Peyer's patch (tissue), 4 donors: ENCODE measurements around the gene CDK11A. TPM values are rescaled to one million over a fixed set of nuclear protein-coding genes. Genes with fewer than 3 reads are reported as not detected.
A peak's percentile ranks its signal among the peaks of the same experiment; 100 is the strongest.

ENCODE experiments used
- DNase-seq, 3 donors: peaks; one replicate each; pipeline ENCODE4 v3.0.0-alpha.2; 2017 to 2019
- H3K27ac ChIP-seq, 4 donors: fragments of 200-600 bp; sonication (generic); one replicate each; pipeline ENCODE4 v1.5.1; 2016 to 2019
- H3K27me3 ChIP-seq, 2 donors: fragments of 200-600 bp; sonication (generic); one replicate each; pipeline ENCODE4 v1.5.1; 2019
- H3K36me3 ChIP-seq, 3 donors: fragments of 200-600 bp; sonication (generic); one replicate each; pipeline ENCODE4 v1.5.1; 2016 to 2019
- H3K4me1 ChIP-seq, 4 donors: fragments of 200-600 bp; sonication (generic); one replicate each; pipeline ENCODE4 v1.5.1; 2016 to 2019
- H3K4me3 ChIP-seq, 4 donors: fragments of 200-600 bp; sonication (generic); 1 replicate in 3 of 4; 2 replicates in 1 of 4; pipeline ENCODE4 v1.5.1; 2016 to 2019; ENCODE audit warnings: mild to moderate bottlenecking in 1 of 4
- H3K9me3 ChIP-seq, 4 donors: fragments of 200-600 bp; sonication (generic); one replicate each; pipeline ENCODE4 v1.5.1; 2016 to 2019; ENCODE audit warnings: mild to moderate bottlenecking in 1 of 4
- POLR2A ChIP-seq, 2 donors: fragments of 450-650 bp; IDR thresholded peaks; one replicate each; pipeline ENCODE4 v1.5.1; 2017; ENCODE audit warnings: antibody characterized with exemption in 2 of 2, mild to moderate bottlenecking in 2 of 2, moderate library complexity in 2 of 2
- total RNA-seq, 4 donors: library from RNA; depleted of rRNA; stranded (reverse); fragments of >200 nt; gene quantifications; one replicate each; pipeline ENCODE4 v1.1.0, GENCODE V29; 2016
- TF ChIP-seq, protein P1 (sequence below), 6 experiments: fragments of 450-650 bp in 4 of 6; fragments of 200-600 bp in 2 of 6; sonication (generic) in 1 of 6; IDR thresholded peaks; one replicate each; pipeline ENCODE4 v1.5.1; 2017 to 2019; ENCODE audit warnings: antibody characterized with exemption in 6 of 6, mild to moderate bottlenecking in 3 of 6, moderate library complexity in 1 of 6

The CDK11A gene
- total RNA-seq, 4 donors from 2014 or later, result 129 to 269 (median 199) TPM

DNA sequence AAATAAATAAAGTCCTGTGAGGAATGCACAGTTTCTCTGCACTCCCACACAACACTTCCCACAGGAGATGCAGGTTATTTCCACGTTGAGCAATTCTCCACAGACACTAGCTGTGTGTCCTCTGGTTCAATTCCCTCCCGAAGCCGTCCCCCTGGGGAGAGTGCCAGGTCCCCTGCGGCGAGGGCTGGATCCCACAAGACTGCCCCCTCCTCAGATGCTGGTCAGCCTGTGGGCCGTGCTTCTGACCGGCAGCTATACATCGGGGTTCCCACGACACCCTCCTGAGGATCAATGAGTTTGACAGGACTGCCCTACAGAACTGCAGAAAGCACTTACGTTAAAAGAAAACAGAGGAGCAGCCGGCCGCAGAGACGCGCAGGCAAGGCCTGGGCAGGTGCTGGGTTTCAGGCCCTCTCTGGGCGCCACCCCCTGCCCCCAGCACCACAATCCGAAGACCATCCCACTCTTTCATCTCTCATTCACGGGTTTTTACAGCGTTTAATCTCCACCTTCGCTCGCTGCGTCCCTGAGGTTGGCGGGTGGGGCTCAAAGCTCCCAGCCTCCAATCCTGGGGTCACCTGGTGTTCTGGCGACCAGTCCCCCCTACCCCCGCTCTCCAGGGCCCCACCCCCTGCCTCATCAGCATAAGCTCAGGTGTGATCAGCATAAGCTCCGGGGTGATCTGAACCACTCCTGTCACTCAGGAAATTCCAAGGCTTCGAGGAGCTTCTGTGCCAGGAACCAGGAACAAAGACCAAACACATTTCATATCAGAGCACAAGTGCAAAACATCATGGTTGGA is 40.9 kb downstream of the CDK11A start:
- peak overlapping the region in 3 of 4 donors; percentile 3 to 73 (median 45) for H3K27ac ChIP-seq
- TF ChIP-seq, protein P1, sequence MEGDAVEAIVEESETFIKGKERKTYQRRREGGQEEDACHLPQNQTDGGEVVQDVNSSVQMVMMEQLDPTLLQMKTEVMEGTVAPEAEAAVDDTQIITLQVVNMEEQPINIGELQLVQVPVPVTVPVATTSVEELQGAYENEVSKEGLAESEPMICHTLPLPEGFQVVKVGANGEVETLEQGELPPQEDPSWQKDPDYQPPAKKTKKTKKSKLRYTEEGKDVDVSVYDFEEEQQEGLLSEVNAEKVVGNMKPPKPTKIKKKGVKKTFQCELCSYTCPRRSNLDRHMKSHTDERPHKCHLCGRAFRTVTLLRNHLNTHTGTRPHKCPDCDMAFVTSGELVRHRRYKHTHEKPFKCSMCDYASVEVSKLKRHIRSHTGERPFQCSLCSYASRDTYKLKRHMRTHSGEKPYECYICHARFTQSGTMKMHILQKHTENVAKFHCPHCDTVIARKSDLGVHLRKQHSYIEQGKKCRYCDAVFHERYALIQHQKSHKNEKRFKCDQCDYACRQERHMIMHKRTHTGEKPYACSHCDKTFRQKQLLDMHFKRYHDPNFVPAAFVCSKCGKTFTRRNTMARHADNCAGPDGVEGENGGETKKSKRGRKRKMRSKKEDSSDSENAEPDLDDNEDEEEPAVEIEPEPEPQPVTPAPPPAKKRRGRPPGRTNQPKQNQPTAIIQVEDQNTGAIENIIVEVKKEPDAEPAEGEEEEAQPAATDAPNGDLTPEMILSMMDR (IDR thresholded peaks at IDR 0.05), result no peak
- no peak for TF ChIP-seq POLR2A (IDR thresholded peaks at IDR 0.05)
- H3K36me3 ChIP-seq, result peaks cover 0 to 3% (median 0%) of the 10 kb centered on the region in 3 donors
- no peaks in the 10 kb centered on the region for H3K27me3 ChIP-seq
- peaks cover 7 to 48% (median 10%) of the 10 kb centered on the region in 4 donors for H3K4me1 ChIP-seq
- no peak overlapping the region for H3K4me3 ChIP-seq
- peak in 1 of 3 donors; percentile 65 for DNase-seq
- no peaks in the 10 kb centered on the region for H3K9me3 ChIP-seq

DNA sequence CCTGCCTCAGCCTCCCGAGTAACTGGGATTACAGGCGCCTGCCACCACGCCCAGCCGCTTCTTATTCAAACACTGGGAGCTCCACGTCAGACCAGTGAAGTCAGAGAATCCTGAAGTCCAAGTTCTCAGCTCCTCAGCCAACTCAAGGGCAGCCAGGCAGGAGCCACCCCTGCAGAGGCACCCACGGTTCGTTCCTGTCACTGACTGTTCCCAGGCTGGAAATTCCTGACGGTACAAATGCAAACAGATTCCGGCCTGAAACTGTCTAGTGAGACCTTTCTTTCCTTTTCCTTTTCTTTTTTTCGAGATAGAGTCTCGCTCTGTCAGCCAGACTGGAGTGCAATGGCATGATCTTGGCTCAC is 43.3 kb downstream of the CDK11A start:
- no peaks in the 10 kb centered on the region for H3K9me3 ChIP-seq
- H3K36me3 ChIP-seq, result no peaks in the 10 kb centered on the region
- peaks cover 7 to 56% (median 17%) of the 10 kb centered on the region in 4 donors for H3K4me1 ChIP-seq
- TF ChIP-seq POLR2A (IDR thresholded peaks at IDR 0.05), result peak in 1 of 2 donors; percentile 62
- TF ChIP-seq, protein P1 (IDR thresholded peaks at IDR 0.05), result no peak
- H3K27ac ChIP-seq, result peak overlapping the region in 2 of 4 donors; percentile 50 to 59
- H3K4me3 ChIP-seq, result no peak overlapping the region
- peak in 2 of 3 donors; percentile 70 to 71 for DNase-seq
- H3K27me3 ChIP-seq, result no peaks in the 10 kb centered on the region

DNA sequence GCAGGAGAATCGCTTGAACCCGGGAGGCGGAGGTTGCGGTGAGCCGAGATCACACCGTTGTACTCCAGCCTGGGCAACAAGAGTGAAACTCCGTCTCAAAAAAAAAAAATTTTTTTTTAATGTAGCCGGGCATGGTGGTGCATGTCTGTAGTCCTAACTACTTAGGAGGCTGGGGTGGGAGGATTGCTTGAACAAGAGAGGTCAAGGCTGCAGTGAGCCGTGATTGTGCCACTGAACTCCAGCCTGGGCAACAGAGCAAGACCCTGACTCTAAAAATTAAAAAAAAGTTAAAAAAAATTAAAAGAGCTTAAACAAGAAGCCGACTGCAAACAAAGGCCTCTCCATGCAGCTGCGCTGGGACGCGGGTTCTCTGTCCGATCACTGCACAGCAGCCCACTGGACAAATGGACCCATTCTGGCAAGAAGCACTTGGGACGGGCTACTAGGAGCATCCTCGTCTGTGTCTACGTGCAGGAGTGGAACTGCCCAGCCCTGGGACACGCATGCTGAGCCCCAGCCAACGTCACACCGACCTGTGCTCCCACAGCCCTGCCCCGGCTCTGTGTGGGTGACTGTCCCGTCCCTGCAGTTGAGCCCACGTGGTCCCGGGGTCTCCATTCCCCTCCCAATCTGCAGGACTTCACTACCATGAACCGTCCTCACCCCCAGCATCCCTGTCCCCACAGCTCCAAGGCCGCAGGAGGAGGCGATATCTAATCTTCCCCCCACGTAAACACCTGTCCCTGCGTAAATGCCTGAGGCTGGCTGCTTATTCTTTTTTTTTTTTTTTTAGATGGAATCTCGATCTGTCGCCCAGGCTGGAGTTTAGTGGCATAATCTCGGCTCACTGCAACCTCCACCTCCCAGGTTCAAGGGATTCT is 43.9 kb downstream of the CDK11A start:
- Histone ChIP-seq H3K27me3 (no peaks in the 10 kb centered on the region), H3K4me3 (no peak overlapping the region), H3K36me3 (no peaks in the 10 kb centered on the region), H3K27ac (peak overlapping the region in 2 of 4 donors; percentile 50 to 59), H3K4me1 (peaks cover 7 to 56% (median 17%) of the 10 kb centered on the region in 4 donors), H3K9me3 (no peaks in the 10 kb centered on the region)
- DNase-seq, result peak in 1 of 3 donors; percentile 16
- TF ChIP-seq, protein P1 (IDR thresholded peaks at IDR 0.05), result no peak
- TF ChIP-seq POLR2A (IDR thresholded peaks at IDR 0.05), result no peak

DNA sequence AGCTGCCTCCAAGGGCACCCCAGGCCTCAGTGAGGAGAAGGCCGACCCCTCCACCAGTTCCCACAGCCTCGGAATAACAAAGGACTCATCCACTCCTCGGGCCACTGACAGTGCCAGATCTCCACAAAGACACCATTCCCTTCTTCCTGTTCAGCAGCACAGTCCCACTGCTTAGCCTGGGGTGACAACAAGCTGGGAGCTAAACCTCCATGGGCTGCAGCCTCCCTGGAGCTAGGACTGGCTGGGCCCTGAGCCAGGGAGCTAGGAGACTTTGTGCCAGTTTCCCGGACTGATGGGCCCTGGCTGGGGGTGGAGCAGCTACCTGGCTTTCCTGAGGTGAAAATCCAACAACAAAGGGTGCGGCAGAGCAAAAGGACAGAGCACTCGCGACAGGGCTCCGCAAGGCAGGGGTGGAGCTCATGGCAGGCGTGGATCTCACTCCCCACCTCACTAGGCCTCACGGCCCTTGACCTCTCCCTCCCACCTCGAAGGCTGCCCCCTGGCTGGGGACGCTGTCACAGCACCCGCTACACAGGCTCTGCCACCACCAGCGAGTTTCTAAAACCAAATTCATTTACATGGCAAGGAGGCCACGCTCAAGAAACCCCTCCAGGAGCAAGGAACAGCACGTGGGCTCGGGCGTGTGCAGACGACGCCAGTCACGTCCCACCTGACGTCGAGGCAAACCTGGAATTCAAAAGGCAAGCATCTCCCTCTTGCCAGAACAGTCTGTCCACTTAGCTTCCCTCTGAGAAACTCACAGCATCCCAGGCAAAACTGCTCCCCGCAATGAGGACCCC is 45.4 kb downstream of the CDK11A start:
- peak; percentile 70 to 93 (median 92) for DNase-seq
- Histone ChIP-seq H3K4me3 (peak overlapping the region in 3 of 4 donors; percentile 23 to 33 (median 32)), H3K27ac (peak overlapping the region; percentile 75 to 95 (median 86)), H3K27me3 (no peaks in the 10 kb centered on the region), H3K4me1 (peaks cover 7 to 47% (median 17%) of the 10 kb centered on the region in 4 donors), H3K36me3 (peaks cover 0 to 4% (median 0%) of the 10 kb centered on the region in 3 donors), H3K9me3 (no peaks in the 10 kb centered on the region)
- TF ChIP-seq POLR2A (IDR thresholded peaks at IDR 0.05), result peak in 1 of 2 donors; percentile 60
- TF ChIP-seq, protein P1 (IDR thresholded peaks at IDR 0.05), result peak; percentile 47 to 87 (median 64)
